Measurements from ENCODE around the gene HEXIM1.

Gene HEXIM1

DNA sequence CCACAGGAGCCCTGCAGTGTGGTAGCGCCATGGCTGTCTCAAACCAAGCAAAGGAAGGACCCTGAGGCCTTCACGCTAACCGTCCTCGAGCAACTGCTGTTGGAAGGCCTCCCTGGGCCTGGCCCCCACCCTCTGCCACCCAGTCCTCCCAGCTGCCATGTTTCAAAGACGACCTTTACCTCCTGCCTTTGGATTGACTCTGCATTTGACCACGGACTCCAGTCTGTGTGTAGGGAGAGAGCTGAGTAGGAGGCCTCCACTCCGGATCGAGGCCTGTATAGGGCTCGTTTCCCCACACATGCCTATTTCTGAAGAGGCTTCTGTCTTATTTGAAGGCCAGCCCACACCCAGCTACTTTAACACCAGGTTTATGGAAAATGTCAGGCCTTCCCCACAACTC lies 40.2 kb upstream of the HEXIM1 start:
- no peak for TF ChIP-seq POLR2A (IDR thresholded peaks at IDR 0.05; ENCODE audit: low read depth, low read length)
- no peak for FAIRE-seq
- DNase-seq (ENCODE audit: insufficient read length, low spot score), result no peak

GRCh38 chr17:45108595-45109521 lies 39.4 kb upstream of the HEXIM1 start:
- TF ChIP-seq POLR2A (IDR thresholded peaks at IDR 0.05; ENCODE audit: low read depth, low read length), result no peak
- FAIRE-seq (no peak), DNase-seq (ENCODE audit: insufficient read length, low spot score) (no peak)

- no peak for TF ChIP-seq POLR2A (IDR thresholded peaks at IDR 0.05; ENCODE audit: low read depth, low read length)
- no peak for FAIRE-seq
- DNase-seq (ENCODE audit: insufficient read length, low spot score), result no peak
Observed at GRCh38 chr17:45110676-45111611, 37.3 kb upstream of the HEXIM1 start.

DNA sequence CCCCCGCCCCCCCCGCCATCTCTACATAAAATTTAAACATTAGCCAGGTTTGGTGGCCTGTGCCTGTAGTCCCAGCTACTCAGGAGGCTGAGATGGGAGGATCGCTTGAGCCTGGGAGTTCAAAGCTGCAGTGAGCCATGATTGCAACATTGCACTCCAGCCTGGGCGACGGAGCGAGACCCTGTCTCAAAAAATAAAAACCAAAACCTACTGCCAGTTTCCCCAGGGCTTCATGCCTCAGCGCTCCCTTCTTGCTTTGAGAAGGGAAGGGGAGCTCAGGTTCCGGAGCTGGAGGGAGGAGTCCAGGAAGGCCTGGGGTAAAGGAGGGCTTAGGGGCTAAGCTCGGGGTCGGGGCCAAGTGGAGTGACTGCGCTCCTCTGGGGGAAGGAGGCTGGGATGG lies 36.4 kb upstream of the HEXIM1 start:
- no peak for TF ChIP-seq POLR2A (IDR thresholded peaks at IDR 0.05; ENCODE audit: low read depth, low read length)
- DNase-seq (ENCODE audit: insufficient read length, low spot score), result no peak
- FAIRE-seq, result no peak

- DNase-seq (ENCODE audit: insufficient read length, low spot score) (no peak), FAIRE-seq (no peak)
- TF ChIP-seq POLR2A (IDR thresholded peaks at IDR 0.05; ENCODE audit: low read depth, low read length), result no peak
Observed at GRCh38 chr17:45112559-45113423, 35.5 kb upstream of the HEXIM1 start.

- DNase-seq (ENCODE audit: insufficient read length, low spot score) (no peak), FAIRE-seq (no peak)
- no peak for TF ChIP-seq POLR2A (IDR thresholded peaks at IDR 0.05; ENCODE audit: low read depth, low read length)
Observed at GRCh38 chr17:45113424-45113754, 34.9 kb upstream of the HEXIM1 start.

DNA sequence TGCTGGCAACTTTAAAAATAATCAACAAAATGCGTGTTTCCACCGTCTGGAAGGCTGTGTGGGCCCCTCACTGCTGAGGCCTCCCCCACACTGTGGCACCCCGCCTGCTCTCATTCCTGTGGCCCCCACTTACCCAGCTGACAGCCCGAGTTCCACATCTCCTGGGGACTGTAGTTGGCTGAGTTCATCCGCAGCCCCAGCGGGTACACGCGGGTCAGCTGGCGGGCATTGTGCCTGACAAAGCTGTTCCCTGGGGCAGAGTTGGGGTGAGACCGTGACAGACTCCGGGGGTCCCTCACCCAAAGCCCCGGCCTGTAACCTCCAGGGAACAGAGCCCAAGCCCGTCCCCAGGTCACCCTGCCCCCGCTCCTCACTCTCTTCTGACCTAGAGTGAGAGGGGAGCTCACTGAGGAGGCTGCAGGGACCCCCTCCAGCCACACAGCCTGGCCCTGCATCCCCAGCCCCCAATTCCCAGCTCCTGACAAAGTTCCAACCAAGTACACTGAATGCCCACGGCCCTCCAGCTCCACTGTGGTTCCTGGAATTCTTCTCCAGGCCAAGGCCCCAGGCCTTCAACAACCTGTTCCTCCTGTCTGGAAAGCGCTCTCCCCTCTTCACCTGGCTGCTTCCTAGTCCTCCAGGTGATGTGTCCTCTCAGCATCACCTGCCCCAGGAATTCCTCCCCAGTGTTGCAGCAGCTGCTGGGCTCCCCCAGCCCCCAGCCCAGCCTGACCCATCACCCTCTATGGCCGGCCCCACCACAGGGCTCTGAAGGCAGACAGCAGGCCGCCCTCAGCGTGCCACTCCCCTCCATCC lies 34.0 kb upstream of the HEXIM1 start:
- DNase-seq (ENCODE audit: insufficient read length, low spot score), result no peak
- TF ChIP-seq POLR2A (IDR thresholded peaks at IDR 0.05; ENCODE audit: low read depth, low read length), result no peak

GRCh38 chr17:45115015-45115625 lies 33.2 kb upstream of the HEXIM1 start:
- DNase-seq (ENCODE audit: insufficient read length, low spot score) (no peak), FAIRE-seq (no peak)
- no peak for TF ChIP-seq POLR2A (IDR thresholded peaks at IDR 0.05; ENCODE audit: low read depth, low read length)

More for the DNA sequence above, 34.0 kb upstream of the HEXIM1 start:
- no peak for FAIRE-seq

- DNase-seq (ENCODE audit: insufficient read length, low spot score) (no peak), FAIRE-seq (no peak)
- no peak for TF ChIP-seq POLR2A (IDR thresholded peaks at IDR 0.05; ENCODE audit: low read depth, low read length)
Observed at GRCh38 chr17:45115871-45116270, 32.4 kb upstream of the HEXIM1 start.

DNA sequence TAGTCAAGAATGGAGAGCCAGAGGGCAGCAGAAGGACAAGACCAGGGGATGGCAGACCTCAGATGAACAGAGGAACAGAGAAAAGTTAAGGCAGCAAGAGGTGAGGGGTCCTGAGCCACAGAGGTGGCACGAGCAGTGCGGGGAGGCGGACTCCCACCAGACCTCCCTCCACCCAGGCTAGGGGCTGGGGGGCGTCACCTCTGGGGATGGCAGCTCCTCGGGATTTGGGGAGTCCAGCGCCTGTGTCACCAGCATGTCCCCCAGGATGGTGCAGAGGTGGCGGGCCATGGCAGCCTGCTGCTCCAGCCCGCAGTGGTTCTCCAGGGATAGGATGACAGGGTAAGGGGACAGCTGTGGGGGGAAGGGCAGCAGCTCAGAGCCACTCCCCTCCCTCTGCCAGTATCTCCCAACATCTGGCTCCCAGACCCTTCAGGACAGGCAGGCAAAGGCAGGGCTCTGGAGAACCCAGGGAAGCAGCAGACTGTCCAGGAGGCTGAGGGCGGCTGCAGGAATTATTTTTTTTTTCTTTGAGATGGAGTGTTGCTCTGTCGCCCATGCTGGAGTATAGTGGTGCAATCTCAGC lies 31.8 kb upstream of the HEXIM1 start:
- no peak for TF ChIP-seq POLR2A (IDR thresholded peaks at IDR 0.05; ENCODE audit: low read depth, low read length)
- no peak for FAIRE-seq
- no peak for DNase-seq (ENCODE audit: insufficient read length, low spot score)

DNA sequence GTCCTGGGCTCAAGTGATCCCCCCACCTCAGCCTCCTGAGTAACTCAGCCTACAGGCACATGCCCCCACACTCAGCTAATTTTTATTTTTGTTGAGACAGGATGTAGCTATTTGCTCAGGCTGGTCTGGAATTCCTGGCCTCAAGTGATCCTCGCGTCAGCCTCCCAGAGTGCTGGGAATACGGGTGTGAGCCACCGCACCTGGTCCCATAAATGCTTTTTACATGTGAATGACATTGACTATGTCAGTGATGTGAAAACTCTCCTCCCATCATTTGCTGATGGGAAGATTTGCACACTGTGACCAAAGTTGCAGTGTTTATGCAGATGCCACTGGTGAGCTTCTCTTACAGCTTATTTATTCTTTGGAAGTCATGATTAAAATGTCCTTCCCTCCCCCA lies 30.9 kb upstream of the HEXIM1 start:
- TF ChIP-seq POLR2A (IDR thresholded peaks at IDR 0.05; ENCODE audit: low read depth, low read length), result no peak
- DNase-seq (ENCODE audit: insufficient read length, low spot score) (no peak), FAIRE-seq (no peak)
